ENCODE data around the gene CNN2.

GRCh38 chr19:1011831-1012333 lies 14.5 kb upstream of the CNN2 start:
- TF ChIP-seq CTCF (IDR thresholded peaks at IDR 0.05; ENCODE audit: low read length) (no peak), EZH2phosphoT487 (IDR thresholded peaks at IDR 0.05; ENCODE audit: low read length) (no peak), EZH2 (optimal IDR thresholded peaks at IDR 0.05; ENCODE audit: low read depth, low read length) (no peak)

Measured in MM.1S (cell line).